ENCODE measurements around the gene NFE2L3.

The NFE2L3 gene

DNA sequence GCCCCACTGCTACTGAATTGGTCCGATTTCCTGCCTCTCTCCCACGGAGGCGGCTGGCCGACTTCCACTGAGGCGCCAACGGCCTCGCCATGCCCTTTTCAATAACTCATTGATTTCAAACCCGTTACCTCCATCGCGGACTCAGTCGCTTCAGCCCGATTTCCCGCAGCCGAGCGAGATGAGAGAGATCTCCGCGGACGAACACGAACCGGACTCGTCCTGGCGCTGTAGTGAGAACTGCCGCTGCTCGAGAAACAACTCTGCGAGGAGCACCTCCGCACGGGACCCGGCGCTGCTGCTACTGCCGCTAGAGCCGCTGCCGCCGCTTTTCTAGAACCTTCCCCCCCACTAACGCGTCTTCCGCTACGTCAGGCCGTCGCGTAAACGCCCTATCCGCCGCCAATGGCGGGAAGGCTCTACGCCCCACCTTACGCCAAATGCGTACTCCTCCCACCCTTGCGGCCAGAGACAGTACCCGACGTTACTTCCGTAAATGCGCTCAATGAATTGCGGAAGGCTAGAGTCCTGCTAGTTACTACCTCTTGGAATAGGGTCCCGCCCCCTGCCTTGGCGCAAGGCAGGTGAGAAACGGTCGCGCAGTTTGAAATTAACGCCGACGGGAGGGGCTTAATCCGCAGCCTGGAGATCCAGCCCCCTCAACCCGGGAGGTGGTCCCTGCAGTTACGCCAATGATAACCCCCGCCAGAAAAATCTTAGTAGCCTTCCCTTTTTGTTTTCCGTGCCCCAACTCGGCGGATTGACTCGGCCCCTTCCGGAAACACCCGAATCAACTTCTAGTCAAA, 48.6 kb downstream of the NFE2L3 start, which contains the start of gene HNRNPA2B1:
Gene HNRNPA2B1 (minus strand): TSS at position 303 of the 803 bp plus-strand sequence. CDS start 169 bp downstream, at position 134.
- peak; percentile 98 to 99 for DNase-seq

DNA sequence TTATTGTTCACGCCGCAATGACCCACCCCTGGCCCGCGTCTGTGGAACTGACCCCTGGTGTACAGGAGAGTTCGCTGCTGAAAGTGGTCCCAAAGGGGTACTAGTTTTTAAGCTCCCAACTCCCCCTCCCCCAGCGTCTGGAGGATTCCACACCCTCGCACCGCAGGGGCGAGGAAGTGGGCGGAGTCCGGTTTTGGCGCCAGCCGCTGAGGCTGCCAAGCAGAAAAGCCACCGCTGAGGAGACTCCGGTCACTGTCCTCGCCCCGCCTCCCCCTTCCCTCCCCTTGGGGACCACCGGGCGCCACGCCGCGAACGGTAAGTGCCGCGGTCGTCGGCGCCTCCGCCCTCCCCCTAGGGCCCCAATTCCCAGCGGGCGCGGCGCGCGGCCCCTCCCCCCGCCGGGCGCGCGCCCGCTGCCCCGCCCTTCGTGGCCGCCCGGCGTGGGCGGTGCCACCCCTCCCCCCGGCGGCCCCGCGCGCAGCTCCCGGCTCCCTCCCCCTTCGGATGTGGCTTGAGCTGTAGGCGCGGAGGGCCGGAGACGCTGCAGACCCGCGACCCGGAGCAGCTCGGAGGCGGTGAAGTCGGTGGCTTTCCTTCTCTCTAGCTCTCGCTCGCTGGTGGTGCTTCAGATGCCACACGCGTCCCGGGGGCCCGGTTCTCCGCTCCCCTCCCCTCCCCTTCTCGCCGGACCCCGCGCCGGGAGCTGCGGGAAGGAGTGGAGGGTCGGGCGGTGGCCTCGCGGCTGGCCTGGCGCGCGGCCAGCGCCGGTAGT, 49.4 kb downstream of the NFE2L3 start, which contains the start of gene CBX3:
Gene CBX3 (plus strand): TSS at position 499 of the 772 bp plus-strand sequence. CDS start 1,254 bp downstream, outside the sequence.
- peak; percentile 97 to 98 for DNase-seq

DNA sequence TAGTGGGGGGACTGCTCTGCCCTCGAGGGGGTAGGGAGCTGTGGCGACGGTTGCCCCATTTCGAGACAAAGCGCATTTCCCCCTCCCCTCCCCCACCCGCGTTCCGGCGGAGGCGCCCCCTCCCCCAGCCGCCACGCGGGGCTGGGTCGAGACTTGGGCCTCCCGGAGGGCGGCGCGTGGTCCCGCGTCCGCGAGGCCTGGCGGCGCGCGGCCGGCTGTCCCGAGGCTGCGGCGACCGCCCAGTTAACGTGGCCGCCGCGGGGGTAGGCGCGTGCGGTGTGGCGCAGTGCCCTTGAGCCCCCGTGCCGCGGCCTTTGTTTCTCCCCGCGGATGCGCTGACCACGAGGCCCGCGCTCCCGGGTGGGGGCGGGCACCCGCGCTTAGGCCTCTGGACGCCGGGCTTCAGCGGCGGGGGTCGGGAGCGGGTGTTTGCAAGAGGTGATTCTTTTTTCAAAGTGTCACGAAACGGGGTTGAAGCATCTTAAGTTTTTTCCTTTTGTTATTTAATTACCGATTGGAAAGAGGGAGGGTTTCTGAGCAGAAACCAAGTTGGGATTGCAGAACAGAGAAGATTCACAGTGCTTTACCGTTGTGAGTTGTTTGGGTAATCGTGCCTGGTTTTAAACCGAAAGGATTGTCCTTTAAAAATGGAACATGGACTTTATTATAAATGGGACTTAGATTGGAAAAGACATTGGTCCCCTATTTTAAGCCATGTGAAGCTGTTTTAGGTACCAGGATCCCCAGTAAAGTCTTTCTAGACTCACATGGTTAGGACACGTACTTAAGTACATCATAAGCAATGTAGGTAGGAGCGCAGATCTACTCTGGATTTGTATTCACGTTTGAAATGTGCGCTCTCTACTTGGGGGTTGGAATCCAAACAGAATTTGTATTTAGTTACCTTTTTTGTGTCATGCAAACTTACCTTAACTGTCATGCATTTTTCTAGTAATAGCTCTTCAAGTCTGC, 50.3 kb downstream of the NFE2L3 start:
- DNase-seq, result peak in 1 of 2 experiments; percentile 72

DNA sequence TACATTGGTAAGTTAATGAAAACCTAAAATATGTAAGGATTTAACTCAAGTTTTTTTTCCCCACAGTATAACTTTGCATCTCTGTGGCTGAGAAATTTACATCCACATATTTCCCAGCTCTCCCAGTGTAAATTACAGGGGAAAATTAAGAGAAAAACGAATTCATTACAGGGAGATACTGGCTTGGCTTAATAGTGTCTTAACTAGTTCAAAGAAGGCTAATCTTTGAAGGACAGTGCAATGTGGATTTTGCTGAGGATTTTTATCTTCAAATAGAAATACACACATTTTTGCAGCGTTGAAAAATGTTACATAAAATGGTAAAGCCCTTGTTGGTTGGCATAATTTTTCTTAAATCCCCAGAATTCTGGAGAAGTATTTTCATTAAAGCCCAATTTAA, 51.0 kb downstream of the NFE2L3 start:
- no peak for DNase-seq

DNA sequence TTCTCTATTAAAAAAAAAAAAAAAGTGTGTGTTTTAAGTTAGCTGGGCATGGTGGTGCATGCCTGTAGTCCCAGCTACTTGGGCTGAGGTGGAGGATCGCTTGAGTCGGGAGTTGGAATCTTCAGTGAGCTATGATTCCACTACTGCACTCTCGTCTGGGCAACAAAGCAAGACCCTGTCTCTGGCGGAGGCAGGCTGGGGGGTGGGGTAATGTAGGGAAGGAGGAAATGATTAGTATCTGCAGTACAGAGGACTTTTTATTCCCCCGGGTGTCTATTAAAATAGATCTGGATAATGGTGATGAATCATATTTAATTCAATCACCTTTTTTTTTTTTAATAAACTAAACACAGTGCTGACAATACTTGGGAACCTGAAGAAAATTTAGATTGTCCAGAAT, 56.0 kb downstream of the NFE2L3 start:
- no peak for DNase-seq

DNA sequence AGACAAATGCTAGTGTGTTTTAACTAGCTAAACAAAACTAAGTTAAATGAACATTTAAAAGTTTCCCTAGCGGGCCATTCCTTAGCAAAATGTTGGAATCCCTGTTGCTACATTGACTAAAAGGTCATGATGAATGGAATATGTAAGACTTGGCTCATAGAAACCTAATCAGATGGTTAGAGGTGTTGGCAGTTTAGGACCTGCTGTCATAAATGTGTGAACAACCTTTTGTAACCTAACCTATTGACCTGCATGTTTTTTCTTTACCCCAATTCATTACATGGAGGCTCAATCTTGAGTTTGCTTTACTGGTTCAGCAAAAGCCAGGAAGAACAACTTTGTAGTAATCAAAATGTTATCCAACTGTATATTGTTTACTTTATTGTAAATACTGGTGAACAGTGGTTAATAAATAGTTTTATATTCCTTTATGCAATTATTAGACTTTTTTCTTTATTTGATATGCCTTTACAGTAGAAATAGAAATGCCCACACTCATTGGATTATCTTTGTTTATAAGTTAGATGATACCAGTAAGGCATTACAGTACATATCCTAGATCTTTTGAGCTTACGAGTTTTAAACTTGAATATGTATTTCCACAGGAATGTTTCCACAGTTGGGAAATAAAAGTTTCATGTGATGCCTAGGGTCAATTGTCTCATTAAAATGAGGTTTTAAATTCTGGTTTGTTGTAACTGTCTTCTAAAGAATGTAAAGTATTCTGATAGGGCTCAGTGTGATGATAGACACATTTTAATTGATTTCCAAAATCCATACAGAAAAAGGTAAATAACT, 61.1 kb downstream of the NFE2L3 start:
- no peak for DNase-seq

DNA sequence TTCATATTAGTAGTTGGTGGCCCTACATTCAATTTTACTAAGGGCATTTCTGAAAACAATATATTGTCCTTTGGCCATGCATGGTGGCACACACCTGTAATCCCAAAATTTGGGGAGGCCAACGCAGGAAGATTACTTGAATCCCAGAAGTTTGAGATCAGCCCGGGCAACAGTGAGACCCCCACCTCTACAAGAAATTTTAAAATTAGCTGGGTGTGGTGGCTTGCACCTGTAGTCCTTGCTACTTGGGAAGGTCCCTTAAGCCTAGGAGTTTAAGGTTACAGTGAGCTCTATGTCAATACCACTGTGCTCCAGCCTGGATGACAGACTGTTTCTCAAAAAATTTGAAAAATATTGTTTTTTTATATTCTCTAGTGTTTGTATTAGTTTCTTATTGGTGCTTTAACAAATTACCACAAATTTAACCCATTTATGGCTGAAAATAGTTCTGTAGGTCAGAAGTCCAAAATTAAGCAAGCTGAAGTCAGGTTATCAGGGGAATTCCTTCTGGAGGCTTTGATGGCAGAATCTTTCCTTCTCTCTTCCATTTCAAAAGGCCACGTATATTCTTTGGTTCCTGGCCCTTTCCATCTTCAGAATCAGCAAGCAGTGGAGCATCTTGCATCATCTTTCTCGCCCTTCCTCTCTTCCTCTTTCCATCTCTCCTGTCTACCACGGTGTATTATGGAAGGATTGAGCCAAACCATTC, 62.0 kb downstream of the NFE2L3 start:
- no peak for DNase-seq

DNA sequence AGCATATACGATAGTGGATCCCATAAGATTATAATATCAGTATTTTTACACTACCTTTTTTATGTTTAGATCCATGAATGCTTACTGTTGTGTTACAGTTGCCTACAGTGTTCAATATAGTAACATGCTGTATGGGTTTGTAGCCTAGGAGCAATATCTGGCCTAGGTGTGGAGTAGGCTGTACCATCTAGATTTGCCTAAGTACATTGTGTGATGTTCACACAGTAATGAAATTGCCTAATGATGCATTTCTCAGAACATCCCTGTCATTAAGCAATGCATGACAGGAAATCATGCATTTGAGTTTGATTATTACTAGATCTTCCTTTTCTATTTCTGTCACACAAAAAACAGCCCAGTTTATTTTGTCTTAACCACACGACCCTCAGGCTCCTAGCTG, 64.1 kb downstream of the NFE2L3 start:
- no peak for DNase-seq

DNA sequence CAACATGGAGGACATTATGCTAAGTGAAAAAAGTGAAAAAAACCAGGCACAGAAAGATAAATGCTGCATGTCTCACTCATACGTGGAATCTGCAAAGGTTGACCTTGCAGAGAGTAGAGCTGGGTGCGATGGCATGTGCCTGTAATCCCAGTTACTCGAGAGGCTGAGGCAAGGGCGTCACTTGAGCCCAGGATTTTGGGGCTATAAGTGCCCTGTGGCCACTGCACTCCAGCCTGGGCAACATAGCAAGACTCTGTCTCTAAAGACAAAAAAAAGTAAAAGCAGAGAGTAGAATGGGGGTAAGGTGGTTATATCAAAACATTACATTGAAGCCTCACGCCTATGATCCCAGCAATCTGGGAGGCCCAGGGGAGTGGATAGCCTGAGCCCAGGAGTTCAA, 72.4 kb downstream of the NFE2L3 start:
- no peak for DNase-seq

DNA sequence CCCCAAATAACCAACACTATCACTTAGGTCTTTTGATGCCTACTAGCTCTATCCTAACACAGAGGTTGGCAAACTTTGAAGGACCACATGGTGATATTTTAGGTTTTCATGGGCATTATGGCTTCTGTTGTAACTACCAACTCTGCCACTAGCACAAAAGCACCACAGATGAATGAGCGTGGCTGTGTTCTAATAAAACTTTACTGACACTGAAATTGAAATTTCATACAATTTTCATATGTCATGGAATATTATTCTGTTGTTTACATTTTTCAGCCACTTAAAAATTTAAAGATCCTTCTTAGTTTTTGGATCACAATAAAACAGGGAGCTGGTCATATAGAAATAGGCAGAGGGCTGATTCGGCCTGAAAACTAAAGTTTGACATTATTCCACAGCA, 76.0 kb downstream of the NFE2L3 start:
- no peak for DNase-seq

DNA sequence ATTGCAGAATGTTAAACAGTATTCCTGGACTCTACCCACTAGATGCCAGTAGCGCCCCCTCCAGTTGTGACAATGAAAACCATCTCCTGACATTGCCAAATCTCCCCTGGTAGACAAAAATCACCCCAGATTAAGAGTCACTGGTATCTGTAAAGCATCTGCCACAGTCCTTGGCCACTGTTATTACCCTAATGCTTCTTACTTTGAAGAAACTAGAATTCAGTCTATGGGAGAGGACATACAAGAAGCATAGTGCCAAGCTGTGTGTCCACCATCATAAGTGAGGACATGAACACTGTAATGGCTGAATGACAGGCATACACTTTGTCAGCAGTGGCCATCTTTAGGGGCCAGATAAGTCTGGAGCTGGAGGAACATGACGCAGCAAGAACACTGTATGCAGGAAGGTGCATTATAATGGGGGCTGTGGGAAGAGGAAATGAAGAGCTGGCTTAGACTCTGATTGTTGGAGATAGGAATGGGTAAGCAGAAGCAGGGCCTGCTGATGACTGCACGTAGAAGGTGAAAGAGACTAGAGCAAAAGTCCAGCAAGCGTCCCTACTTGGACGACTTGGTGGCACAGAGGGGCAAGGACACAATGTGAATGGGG, 82.0 kb downstream of the NFE2L3 start:
- no peak for DNase-seq
